RPMI7951 (cell line): Measurements from ENCODE around the gene EEF1G. TPM values are rescaled to one million over a fixed set of nuclear protein-coding genes. Genes with fewer than 3 reads are reported as not detected.

Source experiments
- DNase-seq: peaks from one replicate; pipeline ENCODE4 v3.0.0-alpha.2; 2012; ENCODE audit warnings: low read depth
- total RNA-seq: library from RNA; depleted of rRNA; stranded (reverse); fragments of >200 nt; shearing (Covaris generic); gene quantifications from 2 replicates; pipeline ENCODE4 v1.2.3, GENCODE V29; 2014; rRNA removed

The EEF1G gene
- total RNA-seq, 1 experiment from 2014 or later, result 841 TPM

DNA sequence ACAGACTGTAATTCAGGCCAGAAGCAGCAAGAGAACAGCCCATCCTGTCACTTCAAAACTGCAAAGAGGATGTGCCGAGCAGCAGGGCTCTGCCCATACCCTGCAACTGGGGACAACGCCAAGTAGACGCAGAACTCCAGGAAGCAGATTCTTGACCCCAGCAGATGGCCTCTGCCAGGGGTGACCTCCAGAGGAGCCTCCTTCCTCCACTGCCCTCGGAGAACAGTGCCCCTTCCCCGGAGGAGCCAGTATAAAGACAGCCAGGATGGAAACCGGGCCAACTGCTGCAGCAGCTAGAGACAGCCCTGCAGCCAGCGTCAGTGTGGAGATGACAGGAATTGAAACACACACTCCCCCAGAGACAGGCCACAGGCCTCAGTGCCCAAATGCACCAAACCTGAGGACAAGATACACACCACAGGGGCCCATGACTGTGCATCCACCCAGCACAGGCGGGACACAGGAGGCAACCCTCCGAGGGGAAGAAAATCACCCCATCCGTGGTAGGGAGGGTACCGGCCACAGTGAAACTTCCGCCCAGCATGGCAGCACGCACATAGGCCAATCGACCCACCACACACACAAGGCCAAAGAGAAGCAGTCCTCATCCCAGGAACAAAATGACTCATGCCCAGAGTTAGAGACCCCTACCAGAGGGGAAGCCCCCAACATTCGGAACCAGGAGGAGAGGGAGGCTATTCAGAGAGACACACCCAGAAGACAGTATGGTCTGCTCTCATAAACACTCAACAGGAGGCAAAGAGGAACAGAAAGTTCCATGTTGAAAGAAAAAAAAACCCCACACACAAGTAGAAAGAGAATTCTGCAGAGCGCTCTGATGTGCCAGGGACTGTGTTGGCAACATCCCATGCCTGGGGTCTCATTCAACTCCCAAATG, 32.6 kb downstream of the EEF1G start:
- DNase-seq, result peak; percentile 43

DNA sequence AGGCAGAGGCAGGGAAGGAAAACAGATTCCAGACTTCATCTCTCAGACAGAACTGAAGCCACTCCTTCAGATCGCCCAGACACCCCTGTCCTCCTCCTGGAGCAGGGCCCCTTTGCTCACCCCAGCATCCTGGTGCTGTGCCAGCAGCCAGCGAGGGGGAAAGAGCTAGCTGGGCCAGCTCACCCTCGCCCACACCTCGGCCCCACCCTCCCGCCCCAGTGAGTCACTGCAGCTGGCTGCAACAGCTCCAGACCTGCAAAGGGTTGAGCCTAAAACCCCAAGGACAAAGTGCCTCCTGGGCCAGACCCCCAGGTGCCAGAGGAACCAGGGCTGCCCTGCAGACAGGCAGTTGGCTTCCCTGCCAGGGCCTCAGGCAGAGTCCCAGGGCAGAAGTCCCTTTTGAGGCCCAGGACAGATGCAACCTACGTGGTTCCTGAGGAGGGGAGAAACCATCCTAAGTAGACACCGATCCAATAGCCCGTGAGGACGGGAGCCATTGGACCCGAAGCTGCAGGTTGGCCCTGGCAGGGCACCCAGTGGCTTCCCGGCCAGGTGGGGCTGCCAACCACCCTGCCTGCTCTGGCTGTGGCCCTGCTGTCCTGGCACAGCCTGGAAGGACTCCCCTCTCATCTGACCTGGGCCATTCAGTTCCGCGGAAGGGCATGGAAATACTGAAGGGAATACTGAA, 34.3 kb downstream of the EEF1G start:
- peak; percentile 95 for DNase-seq

DNA sequence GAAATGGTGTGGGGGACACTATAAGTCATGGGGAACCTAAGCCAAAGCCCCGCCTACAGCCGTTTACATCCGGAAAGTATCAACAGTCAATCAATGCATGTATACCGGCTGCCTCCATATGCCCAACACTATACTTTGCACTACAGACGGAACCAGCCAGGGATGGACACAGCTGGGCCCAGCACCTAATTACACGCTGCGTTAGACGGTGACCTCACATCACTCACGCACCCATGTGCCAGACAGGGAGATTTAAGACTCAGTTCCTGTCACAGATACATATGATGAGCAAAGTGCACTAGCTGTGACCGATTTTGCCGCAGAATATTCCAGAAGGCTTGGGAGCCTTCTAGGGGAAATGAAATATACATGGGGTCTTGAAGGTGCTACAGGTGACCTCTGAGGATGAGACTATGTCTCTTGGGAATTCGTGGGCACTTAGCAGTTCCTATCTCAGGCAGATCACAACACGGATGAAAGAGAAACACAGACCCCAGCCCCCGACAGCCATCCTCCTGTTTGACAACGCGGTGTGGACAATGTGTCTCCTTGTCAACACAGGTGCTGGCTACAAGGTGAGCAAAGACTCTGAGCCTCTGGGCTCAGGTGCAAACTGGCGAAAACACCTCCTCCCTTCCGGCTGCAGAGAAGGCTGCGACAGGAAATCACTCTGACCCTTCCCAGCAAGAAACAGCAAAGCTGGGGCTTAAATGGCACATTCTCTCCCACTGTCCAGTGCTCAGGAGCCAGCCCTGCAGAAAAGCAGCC, 35.0 kb downstream of the EEF1G start:
- peak; percentile 29 for DNase-seq

DNA sequence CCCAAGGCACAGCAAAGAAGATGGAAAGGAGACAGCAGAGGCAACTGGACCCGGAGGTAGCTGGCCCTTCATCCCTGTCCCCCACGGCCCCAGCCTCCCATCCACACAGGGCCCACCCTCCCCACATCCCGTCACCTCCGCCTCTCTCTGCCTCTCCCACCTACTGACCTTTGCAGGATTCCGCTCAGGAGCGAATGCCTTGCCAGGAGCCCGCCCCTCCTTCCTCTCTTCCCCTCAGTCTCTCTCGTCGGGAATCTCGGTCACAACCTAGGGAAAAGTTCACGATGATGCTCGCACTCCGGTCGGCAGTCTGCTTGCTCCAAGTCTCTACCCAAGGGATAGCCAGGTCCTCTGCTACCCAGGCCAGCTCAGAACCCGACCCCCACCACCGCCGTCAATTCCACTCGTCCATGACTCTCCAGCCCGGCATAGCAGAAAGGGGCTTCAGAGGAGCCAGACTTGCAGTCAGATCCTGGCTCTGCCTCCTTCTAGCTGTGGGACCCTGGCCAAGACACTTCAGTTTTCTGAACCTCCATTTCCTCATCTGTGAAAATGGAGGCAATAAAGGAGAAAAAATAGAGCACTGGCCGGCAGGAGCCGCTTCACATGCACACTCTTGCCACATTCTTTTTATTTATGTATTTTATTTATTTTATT, 37.3 kb downstream of the EEF1G start:
- DNase-seq, result no peak

DNA sequence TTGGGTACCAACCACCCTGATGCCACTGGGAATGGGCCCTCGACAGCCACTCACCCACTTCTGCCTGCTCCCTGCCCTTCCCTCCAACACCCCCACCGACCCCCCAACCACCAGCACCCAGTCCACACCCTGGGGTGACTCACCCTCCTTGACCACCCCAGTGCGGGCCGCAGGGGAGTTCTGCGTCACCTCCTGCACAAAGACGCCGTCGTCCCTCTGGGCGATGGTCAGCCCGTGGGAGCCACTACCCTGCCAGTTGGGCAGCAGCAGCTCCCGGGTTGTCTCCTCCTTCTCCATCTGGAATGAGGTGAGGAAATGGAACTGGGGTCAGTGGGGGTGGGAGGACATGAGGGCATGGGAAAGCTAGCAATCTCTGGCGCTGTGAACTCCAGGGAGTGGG, 37.9 kb downstream of the EEF1G start:
- peak; percentile 63 for DNase-seq

DNA sequence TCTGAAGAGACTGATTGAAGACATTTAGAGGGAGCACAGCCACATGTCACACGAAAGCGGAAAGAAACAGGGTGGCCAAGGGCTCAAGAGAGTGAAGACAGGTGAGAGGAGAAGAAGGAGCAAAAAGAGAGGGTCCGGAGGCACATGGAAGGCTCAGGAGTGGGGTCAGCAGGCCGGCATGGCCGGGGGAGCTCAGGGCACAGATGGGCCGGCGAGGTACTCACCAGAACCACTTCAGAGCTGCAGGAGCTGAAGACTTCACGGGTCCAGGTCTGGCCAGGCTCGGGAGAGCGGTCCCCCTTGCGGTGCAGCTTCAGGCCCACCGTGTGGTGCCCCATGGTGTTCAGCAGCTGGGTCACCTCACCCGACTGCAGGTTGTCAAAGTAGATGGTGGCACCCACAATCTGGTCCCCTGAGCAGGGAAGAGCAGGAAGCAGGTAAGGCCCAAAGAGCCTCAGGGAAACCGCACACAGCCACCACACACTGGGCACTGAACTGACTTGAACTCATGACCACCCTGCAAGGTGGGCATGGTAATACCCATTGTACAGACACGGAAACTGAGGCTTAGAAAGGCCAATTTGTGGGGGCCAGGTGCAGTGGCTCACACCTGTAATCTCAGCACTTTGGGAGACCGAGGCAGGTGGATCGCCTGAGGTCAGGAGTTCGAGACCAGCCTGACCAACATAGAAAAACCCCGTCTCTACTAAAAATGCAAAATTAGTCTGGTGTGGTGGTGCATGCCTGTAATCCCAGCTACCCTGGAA, 38.7 kb downstream of the EEF1G start:
- no peak for DNase-seq

DNA sequence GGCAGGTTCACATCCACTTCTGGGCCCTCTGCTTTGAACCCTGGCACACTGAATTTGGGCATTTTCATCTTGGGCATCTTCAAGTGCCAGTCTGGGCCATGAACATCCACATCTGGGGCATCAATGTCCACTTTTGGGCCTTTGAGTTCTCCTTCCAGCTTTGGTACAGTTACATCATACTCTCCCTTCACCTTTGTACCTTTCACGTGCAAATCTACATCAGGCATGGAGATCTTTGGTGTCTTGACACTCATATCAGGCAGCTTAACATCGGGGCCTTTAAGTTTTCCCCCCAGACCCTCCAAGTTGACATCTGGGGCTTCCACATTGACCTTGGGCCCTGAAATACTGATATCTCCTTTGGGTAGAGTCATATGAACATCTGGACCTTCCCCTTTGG, 41.6 kb downstream of the EEF1G start:
- DNase-seq, result no peak

DNA sequence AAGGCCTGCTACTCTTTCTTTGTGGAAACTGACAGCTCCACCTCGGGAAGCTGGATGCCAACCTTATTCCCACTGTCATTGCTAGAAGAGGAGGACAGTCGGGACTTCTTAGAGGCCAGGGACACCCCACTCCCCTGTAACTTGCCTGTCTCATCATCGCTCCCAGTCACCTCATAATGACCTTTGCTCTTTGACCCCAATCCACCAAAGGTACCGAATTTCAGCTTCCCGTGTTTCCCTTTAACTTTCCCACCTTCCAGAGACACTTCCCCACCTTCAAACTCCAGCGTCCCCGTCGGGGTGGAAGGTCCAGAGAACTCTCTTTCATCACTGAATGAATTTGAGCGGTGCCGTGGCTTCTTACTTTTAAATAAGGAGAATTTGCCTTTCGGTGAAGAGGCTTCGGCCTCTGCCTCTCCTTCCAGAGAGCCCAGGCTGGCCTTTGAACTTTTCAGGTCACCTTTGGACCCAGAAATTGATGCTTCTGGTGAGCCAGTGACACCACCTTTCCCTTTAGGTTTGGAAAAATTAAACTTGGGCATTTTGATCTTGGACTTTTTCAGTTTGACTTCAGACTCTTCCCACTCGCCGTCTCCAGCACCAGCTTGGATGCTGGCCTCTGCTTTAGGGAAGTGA, 56.8 kb downstream of the EEF1G start:
- no peak for DNase-seq

DNA sequence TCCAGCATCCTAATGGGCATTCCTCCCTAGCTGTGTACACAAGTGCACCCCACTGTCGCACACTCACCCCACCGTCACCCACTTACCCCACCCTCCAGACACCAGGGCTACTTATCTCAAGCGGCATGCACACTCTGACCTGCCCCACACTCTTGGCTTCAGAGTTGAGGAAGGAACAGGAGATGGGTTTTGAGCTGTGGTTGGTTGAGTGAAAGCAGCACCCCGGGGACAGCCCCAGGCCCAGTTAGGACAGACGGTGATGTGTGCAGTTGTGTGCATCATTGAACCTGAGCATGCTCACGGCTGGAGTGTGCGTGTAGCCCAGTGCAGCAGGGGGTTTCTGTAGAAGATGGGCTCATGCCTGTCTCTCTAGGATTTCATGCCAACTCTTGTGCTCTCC, 59.5 kb downstream of the EEF1G start:
- DNase-seq, result no peak

DNA sequence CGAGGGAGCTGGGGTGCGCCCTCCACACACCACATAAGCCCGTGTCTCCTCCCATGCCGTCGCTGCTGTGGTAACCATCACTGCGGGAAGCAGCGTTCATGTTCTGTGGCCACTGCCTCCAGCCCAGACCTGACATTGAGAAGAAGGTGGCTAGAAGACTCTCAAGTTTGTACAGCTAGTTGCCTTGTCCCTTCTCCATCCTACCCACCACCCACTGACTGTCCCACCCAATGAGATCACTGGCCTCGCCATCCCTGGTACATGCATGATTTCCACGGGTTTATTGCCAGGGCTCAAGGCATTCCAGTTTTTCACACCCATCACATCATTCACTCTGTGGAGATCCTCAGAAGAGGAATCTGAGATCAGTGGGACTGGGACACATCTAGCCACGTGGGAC, 60.1 kb downstream of the EEF1G start:
- DNase-seq, result no peak

DNA sequence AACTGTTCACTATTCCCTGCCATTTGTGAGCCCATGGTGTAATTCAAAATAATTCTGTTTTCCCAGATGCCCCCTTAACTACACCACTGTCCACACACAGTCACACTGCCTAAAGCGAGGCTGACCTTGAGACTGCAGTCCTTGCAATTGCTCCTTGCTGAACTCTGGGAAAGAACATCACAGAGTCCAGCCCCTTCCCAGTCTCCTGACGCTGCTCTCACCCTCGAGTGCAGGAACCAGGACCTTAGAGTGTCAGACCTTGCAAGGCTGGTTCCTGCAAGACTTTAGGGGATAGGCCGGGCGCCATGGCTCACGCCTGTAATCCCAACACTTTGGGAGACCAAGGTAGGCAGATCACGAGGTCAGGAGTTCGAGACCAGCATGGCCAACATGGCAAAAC, 60.7 kb downstream of the EEF1G start:
- DNase-seq, result no peak

Other genes with a start within 250 kb of the EEF1G start
- 1.9 TPM in 2 replicates for gene ASRGL1, start 236.4 kb downstream of the EEF1G start, total RNA-seq
- gene SCGB1A1, start 154.9 kb downstream of the EEF1G start, total RNA-seq, result not detected in 2 replicates
- gene AHNAK, start 27.1 kb downstream of the EEF1G start, total RNA-seq, result 184 and 206 TPM in 2 replicates
- 4.7 and 5.3 TPM in 2 replicates for gene TUT1, start 17.6 kb upstream of the EEF1G start, total RNA-seq
- gene MTA2, start 28.0 kb upstream of the EEF1G start, total RNA-seq, result 91.2 and 103 TPM in 2 replicates
- 7.1 and 13.8 TPM in 2 replicates for gene EML3, start 38.9 kb upstream of the EEF1G start, total RNA-seq
- gene ROM1, start 39.4 kb upstream of the EEF1G start, total RNA-seq, result 2.5 and 3.6 TPM in 2 replicates
- 23.3 and 27.1 TPM in 2 replicates for gene B3GAT3, start 48.1 kb upstream of the EEF1G start, total RNA-seq
- gene GANAB, start 72.7 kb upstream of the EEF1G start, total RNA-seq, result 136 and 159 TPM in 2 replicates
- 10.7 and 14.8 TPM in 2 replicates for gene INTS5, start 79.4 kb upstream of the EEF1G start, total RNA-seq
- gene C11orf98, start 91.3 kb upstream of the EEF1G start, total RNA-seq, result 69.0 and 73.3 TPM in 2 replicates
- gene CSKMT, start 91.4 kb upstream of the EEF1G start, total RNA-seq, result 3.8 and 5.6 TPM in 2 replicates
- gene UQCC3, start 97.8 kb upstream of the EEF1G start, total RNA-seq, result 19.6 and 26.6 TPM in 2 replicates
- 4.6 and 6.1 TPM in 2 replicates for gene LBHD1, start 98.4 kb upstream of the EEF1G start, total RNA-seq
- 107 and 128 TPM in 2 replicates for gene UBXN1, start 105.2 kb upstream of the EEF1G start, total RNA-seq
- 6.0 and 6.2 TPM in 2 replicates for gene LRRN4CL, start 115.6 kb upstream of the EEF1G start, total RNA-seq
- 65.0 and 71.0 TPM in 2 replicates for gene BSCL2, start 133.5 kb upstream of the EEF1G start, total RNA-seq
- gene GNG3, start 133.8 kb upstream of the EEF1G start, total RNA-seq, result not detected in 2 replicates
- gene HNRNPUL2, start 153.6 kb upstream of the EEF1G start, total RNA-seq, result 10.2 and 11.8 TPM in 2 replicates
- gene TTC9C, start 154.6 kb upstream of the EEF1G start, total RNA-seq, result 56.6 and 68.4 TPM in 2 replicates
- gene ZBTB3, start 180.3 kb upstream of the EEF1G start, total RNA-seq, result 10.1 and 11.4 TPM in 2 replicates
- gene POLR2G, start 187.7 kb upstream of the EEF1G start, total RNA-seq, result 182 and 189 TPM in 2 replicates
- 15.1 and 18.1 TPM in 2 replicates for gene TAF6L, start 197.5 kb upstream of the EEF1G start, total RNA-seq
- 88.3 and 110 TPM in 2 replicates for gene TMEM179B, start 213.5 kb upstream of the EEF1G start, total RNA-seq
- 41.0 and 55.3 TPM in 2 replicates for gene TMEM223, start 218.1 kb upstream of the EEF1G start, total RNA-seq
- gene NXF1, start 231.5 kb upstream of the EEF1G start, total RNA-seq, result 24.9 and 26.1 TPM in 2 replicates